Progenitor cell of endocrine pancreas (in vitro differentiated cells): ENCODE measurements around the gene SOX13. TPM values are rescaled to one million over a fixed set of nuclear protein-coding genes. Genes with fewer than 3 reads are reported as not detected.

Experiments used
- DNase-seq: peaks from one replicate; pipeline ENCODE4 v3.0.0; 2021; ENCODE audit warnings: low spot score; ENCODE audit not compliant: unreplicated experiment
- H3K27ac Mint-ChIP-seq: 2 replicates; pipeline ENCODE4 v1.8.0; 2021; ENCODE audit warnings: mild to moderate bottlenecking, moderate library complexity, mixed read lengths
- H3K27me3 Mint-ChIP-seq: 2 replicates; pipeline ENCODE4 v1.8.0; 2021; ENCODE audit warnings: mixed read lengths
- H3K36me3 Mint-ChIP-seq: 2 replicates; pipeline ENCODE4 v1.8.0; 2022; ENCODE audit warnings: mixed read lengths; ENCODE audit not compliant: insufficient read depth
- H3K4me1 Mint-ChIP-seq: 2 replicates; pipeline ENCODE4 v1.8.0; 2021; ENCODE audit warnings: low read depth, mixed read lengths
- H3K4me3 Mint-ChIP-seq: 2 replicates; pipeline ENCODE4 v1.8.0; 2021; ENCODE audit warnings: low read depth, mild to moderate bottlenecking, moderate library complexity, mixed read lengths
- H3K9me3 Mint-ChIP-seq: 2 replicates; pipeline ENCODE4 v1.8.0; 2021; ENCODE audit warnings: low read depth, mixed read lengths
- total RNA-seq: library from RNA; stranded (reverse); gene quantifications from 2 replicates; pipeline ENCODE4 v1.2.1, GENCODE V29; 2021
- TF ChIP-seq, protein P1 (sequence below): fragments of 200-600 bp; sonication (generic); IDR thresholded peaks from one replicate; pipeline ENCODE4 v1.5.0; 2021; ENCODE audit warnings: antibody characterized with exemption, mild to moderate bottlenecking; ENCODE audit not compliant: unreplicated experiment

SOX13 gene
- total RNA-seq, 1 donor from 2014 or later: 61.6 TPM

DNA sequence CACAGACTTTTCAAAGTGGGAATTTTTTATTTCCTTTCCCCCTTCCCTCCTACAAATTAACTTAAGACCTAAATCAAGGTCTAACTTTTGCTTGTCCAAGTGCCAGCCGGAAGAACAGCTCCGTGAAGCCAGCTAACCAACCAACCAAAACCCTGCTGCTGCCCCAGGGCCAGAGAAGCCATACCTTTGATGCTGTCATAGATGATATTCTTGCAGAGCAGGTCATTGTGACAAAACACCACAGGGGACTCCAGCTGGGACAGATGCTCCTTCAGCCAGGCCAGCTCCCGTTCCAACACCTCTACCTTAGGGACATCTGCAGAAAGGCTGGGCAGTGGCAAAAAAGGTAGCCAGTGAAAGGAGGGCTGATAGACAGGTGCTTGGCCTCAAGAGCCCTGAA, 68.2 kb downstream of the SOX13 start:
- Mint-ChIP-seq H3K4me3 (no peak overlapping the region), H3K9me3 (no peaks in the 10 kb centered on the region), H3K27me3 (no peaks in the 10 kb centered on the region), H3K36me3 (peaks cover 12% of the 10 kb centered on the region), H3K27ac (peak overlapping the region; percentile 6), H3K4me1 (peaks cover 24% of the 10 kb centered on the region)
- TF ChIP-seq, protein P1, sequence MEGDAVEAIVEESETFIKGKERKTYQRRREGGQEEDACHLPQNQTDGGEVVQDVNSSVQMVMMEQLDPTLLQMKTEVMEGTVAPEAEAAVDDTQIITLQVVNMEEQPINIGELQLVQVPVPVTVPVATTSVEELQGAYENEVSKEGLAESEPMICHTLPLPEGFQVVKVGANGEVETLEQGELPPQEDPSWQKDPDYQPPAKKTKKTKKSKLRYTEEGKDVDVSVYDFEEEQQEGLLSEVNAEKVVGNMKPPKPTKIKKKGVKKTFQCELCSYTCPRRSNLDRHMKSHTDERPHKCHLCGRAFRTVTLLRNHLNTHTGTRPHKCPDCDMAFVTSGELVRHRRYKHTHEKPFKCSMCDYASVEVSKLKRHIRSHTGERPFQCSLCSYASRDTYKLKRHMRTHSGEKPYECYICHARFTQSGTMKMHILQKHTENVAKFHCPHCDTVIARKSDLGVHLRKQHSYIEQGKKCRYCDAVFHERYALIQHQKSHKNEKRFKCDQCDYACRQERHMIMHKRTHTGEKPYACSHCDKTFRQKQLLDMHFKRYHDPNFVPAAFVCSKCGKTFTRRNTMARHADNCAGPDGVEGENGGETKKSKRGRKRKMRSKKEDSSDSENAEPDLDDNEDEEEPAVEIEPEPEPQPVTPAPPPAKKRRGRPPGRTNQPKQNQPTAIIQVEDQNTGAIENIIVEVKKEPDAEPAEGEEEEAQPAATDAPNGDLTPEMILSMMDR: no peak
- DNase-seq: no peak

DNA sequence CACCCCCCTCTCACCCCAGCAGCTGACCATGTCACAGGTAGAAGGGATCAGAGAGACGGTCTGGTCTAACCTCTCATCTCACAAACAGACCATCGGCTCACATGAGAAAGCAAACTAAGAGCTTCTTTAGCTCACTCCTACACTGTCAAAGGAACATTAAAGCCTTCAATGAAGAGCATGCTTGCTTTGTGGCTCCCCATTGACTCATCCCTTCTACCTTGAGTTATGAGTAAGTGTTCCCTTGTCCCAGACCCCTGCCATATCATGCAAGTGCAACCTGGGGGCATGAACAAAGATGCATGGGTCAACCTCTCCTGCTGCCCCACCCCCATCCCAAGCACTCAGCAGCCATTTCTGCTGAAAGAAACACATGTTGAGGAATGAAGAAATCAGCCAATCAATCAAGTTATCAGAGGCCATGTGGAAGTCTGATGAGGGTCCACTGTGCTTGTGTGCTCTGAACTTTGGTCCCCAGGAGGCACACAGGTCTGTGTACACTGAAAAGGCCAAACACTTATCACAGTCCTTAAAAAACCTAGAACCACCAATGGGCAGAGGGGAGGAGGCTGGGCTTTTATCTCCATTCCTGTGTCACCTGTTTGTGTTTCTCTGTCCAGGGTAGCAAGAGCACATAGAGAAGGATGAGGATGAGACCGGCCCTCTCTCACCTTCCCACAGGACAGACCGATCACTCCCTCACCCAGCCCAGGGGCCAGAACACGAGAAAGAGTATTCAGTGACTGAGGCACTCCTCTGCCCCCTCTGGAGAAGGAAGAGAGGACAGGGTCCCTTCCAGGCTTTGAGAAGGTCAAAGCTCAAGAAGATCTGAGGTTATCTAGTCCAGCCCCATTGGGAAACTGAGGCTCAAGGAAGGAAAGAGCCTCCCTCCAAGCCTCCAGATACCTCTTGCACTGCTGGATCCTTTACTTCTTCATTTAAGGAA, 69.4 kb downstream of the SOX13 start:
- no peaks in the 10 kb centered on the region for H3K9me3 Mint-ChIP-seq
- DNase-seq: no peak
- peaks cover 24% of the 10 kb centered on the region for H3K4me1 Mint-ChIP-seq
- H3K36me3 Mint-ChIP-seq: peaks cover 12% of the 10 kb centered on the region
- peak overlapping the region; percentile 74 for H3K27ac Mint-ChIP-seq
- H3K4me3 Mint-ChIP-seq: peak overlapping the region; percentile 8
- H3K27me3 Mint-ChIP-seq: no peaks in the 10 kb centered on the region
- TF ChIP-seq, protein P1: peak; percentile 33

DNA sequence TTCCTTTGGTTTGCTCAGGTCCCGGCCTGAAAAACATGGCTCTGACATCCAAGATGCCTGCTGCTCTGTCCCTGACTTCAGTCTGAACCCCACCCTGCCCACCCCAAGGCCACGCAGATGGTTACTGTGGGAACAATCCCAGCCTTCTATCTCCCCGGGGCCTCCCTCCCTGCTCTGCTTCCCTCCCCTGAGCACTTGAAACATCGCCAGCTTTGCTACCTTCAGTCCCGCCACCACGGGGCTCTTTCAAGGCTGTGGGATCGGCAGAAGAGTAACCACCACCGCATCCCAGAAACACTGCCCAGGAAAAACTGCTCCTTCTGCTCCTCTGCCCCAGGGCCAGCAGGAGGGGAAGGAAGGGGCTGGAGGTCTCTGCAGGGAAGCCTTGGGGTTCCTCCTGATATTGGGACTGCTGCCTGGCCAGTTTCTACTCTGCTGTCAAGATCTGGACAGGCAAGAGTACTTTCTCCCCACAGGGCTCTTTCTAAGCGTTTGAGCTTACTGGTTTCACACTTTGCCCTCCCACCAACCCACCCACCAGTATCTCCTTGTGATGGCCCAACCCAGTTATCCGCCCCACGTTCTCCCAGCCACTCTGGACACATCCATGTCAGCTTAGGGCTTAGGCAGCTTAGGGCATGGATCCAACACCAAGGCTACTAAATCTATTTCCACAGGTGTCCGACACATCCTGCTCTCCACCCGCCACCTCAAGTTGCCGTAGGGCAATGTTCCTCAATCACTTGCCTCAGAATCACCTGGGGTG, 70.5 kb downstream of the SOX13 start:
- Mint-ChIP-seq H3K9me3 (no peaks in the 10 kb centered on the region), H3K27ac (no peak overlapping the region), H3K27me3 (no peaks in the 10 kb centered on the region), H3K4me3 (no peak overlapping the region), H3K4me1 (peaks cover 24% of the 10 kb centered on the region), H3K36me3 (peaks cover 12% of the 10 kb centered on the region)
- DNase-seq: no peak
- TF ChIP-seq, protein P1: no peak

DNA sequence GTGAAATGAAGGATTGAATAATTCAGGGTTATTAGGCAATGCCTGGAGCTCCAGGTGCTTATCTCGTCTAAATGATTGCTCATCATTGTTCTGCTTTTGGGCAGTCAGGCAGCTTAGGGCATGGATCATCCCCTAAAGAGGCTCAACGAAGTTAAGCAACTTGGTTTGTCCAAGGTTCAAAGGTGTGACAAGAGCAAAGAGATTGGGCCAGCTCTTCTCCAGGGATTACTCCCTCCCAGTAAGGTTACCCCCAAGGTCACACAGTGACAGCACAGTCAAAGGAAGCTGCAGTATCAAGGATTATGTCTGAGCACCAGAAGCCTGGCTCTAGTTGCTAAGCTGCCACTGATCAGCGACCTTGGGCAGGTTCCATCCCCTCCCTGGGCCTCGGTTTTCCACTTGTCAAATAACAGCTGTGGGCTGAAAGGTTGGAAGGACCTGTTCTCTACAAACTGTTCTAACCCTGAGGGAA, 72.2 kb downstream of the SOX13 start:
- no peaks in the 10 kb centered on the region for H3K9me3 Mint-ChIP-seq
- no peak overlapping the region for H3K27ac Mint-ChIP-seq

More for the DNA sequence above, 72.2 kb downstream of the SOX13 start:
- Mint-ChIP-seq H3K4me1 (peaks cover 23% of the 10 kb centered on the region), H3K36me3 (peaks cover 7% of the 10 kb centered on the region), H3K27me3 (peaks cover 5% of the 10 kb centered on the region), H3K4me3 (no peak overlapping the region)
- TF ChIP-seq, protein P1: no peak
- DNase-seq: no peak
